Keratinocyte (primary cell): ENCODE measurements around the gene GALNT3. TPM values are rescaled to one million over a fixed set of nuclear protein-coding genes. Genes with fewer than 3 reads are reported as not detected.

Experiments used
- DNase-seq: peaks from one replicate; pipeline ENCODE4 v3.0.0-alpha.2; 2011; ENCODE audit warnings: low read depth, missing footprints, low spot score
- FAIRE-seq: peaks from 2 replicates; lab custom pipeline; 2011; peaks lifted over from hg19 to GRCh38; lab: Jason Lieb, UNC
- H2AFZ ChIP-seq: 2 replicates; pipeline ENCODE4 v1.6.0; 2012; ENCODE audit warnings: low read length, control low read depth, inconsistent platforms; ENCODE audit not compliant: control insufficient read depth
- H3K27ac ChIP-seq: 2 replicates; pipeline ENCODE4 v1.5.1; 2011; ENCODE audit warnings: low read length; ENCODE audit not compliant: control insufficient read depth, insufficient read depth
- H3K27me3 ChIP-seq: 3 replicates; pipeline ENCODE4 v1.6.0; 2011; ENCODE audit warnings: low read length; ENCODE audit not compliant: control insufficient read depth, insufficient read depth; ENCODE audit errors: extremely low read depth
- H3K36me3 ChIP-seq, 2 experiments: 2 replicates in 1 of 2; 3 replicates in 1 of 2; pipeline ENCODE4 v1.5.1; 2011; ENCODE audit warnings: low read length in 2 of 2, mild to moderate bottlenecking in 1 of 2; ENCODE audit not compliant: control insufficient read depth in 2 of 2, insufficient read depth in 2 of 2; ENCODE audit errors: extremely low read depth in 1 of 2
- H3K4me1 ChIP-seq: 3 replicates; pipeline ENCODE4 v1.5.1; 2011; ENCODE audit warnings: low read length; ENCODE audit not compliant: control insufficient read depth, insufficient read depth; ENCODE audit errors: extremely low read depth
- H3K4me2 ChIP-seq: 3 replicates; pipeline ENCODE4 v1.6.0; 2011; ENCODE audit warnings: low read depth, low read length; ENCODE audit not compliant: control insufficient read depth, insufficient read depth; ENCODE audit errors: extremely low read depth
- H3K4me3 ChIP-seq, 3 experiments: fragments of 200-600 bp in 1 of 3; sonication (generic) in 1 of 3; 2 replicates in 2 of 3; 3 replicates in 1 of 3; pipeline ENCODE4 v1.5.1; 2011 to 2016; ENCODE audit warnings: low read length in 3 of 3, mild to moderate bottlenecking in 3 of 3, control low read depth in 2 of 3, inconsistent platforms in 1 of 3, low read depth in 1 of 3, mixed read lengths in 1 of 3, mixed run types in 1 of 3, moderate library complexity in 1 of 3; ENCODE audit not compliant: control insufficient read depth in 2 of 3, insufficient read depth in 2 of 3; ENCODE audit errors: extremely low read depth in 1 of 3
- H3K79me2 ChIP-seq: 2 replicates; pipeline ENCODE4 v1.6.0; 2012; ENCODE audit warnings: low read length; ENCODE audit not compliant: control insufficient read depth, insufficient read depth
- H3K9ac ChIP-seq: 3 replicates; pipeline ENCODE4 v1.6.0; 2011; ENCODE audit warnings: low read length; ENCODE audit not compliant: control insufficient read depth, insufficient read depth; ENCODE audit errors: extremely low read depth
- H3K9me1 ChIP-seq: 3 replicates; pipeline ENCODE4 v1.6.0; 2011; ENCODE audit warnings: low read length; ENCODE audit not compliant: control insufficient read depth, insufficient read depth; ENCODE audit errors: extremely low read depth
- H3K9me3 ChIP-seq: 2 replicates; pipeline ENCODE4 v1.5.1; 2012; ENCODE audit warnings: low read depth, low read length; ENCODE audit not compliant: control insufficient read depth
- H4K20me1 ChIP-seq: 3 replicates; pipeline ENCODE4 v1.6.0; 2011; ENCODE audit warnings: low read length; ENCODE audit not compliant: control insufficient read depth, insufficient read depth; ENCODE audit errors: extremely low read depth
- EZH2 ChIP-seq: IDR thresholded peaks from one replicate; pipeline ENCODE4 v1.6.1; 2012; ENCODE audit warnings: inconsistent platforms, mild to moderate bottlenecking, low read length, moderate library complexity
- dilution Hi-C: fragments of 300-500 bp; cut with MboI; formaldehyde crosslinking; loops from one replicate; pipeline ENCODE4 v1.7.0; 2020; ENCODE audit warnings: low sequenced_read_pairs; ENCODE audit not compliant: extremely low pct_ligation_motif_present
- polyA plus RNA-seq, 5 experiments: library from polyadenylated mRNA; depleted of rRNA in 3 of 5; stranded (reverse) in 3 of 5; stranded (forward) in 1 of 5; unstranded in 1 of 5; fragments of >200 nt; gene quantifications; 1 replicate in 1 of 5; 2 replicates in 3 of 5; 3 replicates in 1 of 5; pipeline versions ENCODE4 v1.2.1 to v1.2.3, GENCODE V29; 2011 to 2012; ENCODE audit warnings: missing spikeins in 2 of 5, low read depth in 1 of 5, low replicate concordance in 1 of 5
- TF ChIP-seq, protein P1 (sequence below), 3 experiments: IDR thresholded peaks in 1 of 3; conservative IDR thresholded peaks in 1 of 3; optimal IDR thresholded peaks in 1 of 3; 2 replicates in 2 of 3; 3 replicates in 1 of 3; pipeline versions ENCODE3 to v1.5.1; 2011; ENCODE audit warnings: low read length in 3 of 3, mild to moderate bottlenecking in 3 of 3, moderate library complexity in 2 of 3, control low read depth in 1 of 3, inconsistent platforms in 1 of 3; ENCODE audit not compliant: insufficient read depth in 2 of 3; ENCODE audit errors: extremely low read depth in 1 of 3

Gene GALNT3
- polyA plus RNA-seq, 1 donor (not counting 4 experiments of a cell fraction or from before 2014, with no cell fraction given): 70.3 TPM

DNA sequence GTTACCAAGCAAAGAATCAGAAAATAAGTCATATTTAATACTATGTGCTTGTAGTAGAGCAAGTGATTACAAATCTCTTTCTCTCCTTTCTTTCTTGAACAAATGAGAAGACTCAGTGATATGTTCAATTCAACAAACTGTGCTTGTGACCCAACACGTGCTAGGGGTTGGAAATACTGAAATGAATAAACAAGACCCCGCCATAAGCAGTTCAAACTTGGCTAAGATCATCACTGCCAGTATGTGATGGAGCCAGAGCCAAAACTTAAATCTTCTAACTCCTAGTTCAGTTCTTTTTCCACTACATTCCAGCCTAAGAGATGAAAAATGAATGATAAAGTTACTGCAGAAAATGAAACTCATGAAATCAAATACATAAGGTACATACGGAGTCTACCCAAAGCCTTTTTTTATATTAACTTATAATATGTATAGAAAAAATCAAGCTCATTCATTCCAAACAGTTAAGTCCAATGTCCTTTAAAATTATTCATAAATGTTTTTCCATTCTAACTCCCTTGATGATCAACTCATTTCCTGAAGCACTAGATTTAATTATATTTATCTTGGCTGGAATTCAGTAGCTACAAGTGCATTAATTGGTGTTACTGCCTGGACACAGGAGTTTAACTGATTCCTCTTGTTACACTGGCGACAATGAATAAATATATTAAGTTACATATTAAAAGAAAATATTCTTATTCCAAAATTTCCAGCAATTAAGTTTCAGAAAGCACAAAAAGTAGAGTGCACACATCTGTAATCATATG is 36.0 kb downstream of the GALNT3 start:
- no peak for FAIRE-seq

GRCh38 chr2:165746501-165746900 is 47.5 kb downstream of the GALNT3 start:
- no peak for DNase-seq
- Histone ChIP-seq H3K4me3 (no peak overlapping the region), H3K27me3 (no peaks in the 10 kb centered on the region), H3K4me2 (no peak overlapping the region), H3K9ac (no peak overlapping the region), H3K27ac (no peak overlapping the region), H3K79me2 (no peaks in the 10 kb centered on the region), H3K4me1 (no peaks in the 10 kb centered on the region), H3K9me1 (no peaks in the 10 kb centered on the region), H3K9me3 (no peaks in the 10 kb centered on the region), H3K36me3 (peaks cover 6 to 17% of the 10 kb centered on the region in 2 experiments), H2AFZ (no peak overlapping the region), H4K20me1 (no peaks in the 10 kb centered on the region)
- no peak for FAIRE-seq
- dilution Hi-C loops: no loop called here
- no peak for TF ChIP-seq EZH2
- TF ChIP-seq, protein P1, sequence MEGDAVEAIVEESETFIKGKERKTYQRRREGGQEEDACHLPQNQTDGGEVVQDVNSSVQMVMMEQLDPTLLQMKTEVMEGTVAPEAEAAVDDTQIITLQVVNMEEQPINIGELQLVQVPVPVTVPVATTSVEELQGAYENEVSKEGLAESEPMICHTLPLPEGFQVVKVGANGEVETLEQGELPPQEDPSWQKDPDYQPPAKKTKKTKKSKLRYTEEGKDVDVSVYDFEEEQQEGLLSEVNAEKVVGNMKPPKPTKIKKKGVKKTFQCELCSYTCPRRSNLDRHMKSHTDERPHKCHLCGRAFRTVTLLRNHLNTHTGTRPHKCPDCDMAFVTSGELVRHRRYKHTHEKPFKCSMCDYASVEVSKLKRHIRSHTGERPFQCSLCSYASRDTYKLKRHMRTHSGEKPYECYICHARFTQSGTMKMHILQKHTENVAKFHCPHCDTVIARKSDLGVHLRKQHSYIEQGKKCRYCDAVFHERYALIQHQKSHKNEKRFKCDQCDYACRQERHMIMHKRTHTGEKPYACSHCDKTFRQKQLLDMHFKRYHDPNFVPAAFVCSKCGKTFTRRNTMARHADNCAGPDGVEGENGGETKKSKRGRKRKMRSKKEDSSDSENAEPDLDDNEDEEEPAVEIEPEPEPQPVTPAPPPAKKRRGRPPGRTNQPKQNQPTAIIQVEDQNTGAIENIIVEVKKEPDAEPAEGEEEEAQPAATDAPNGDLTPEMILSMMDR (optimal IDR thresholded peaks at IDR 0.05 in 1 of 3, IDR thresholded peaks at IDR 0.05 in 1 of 3, conservative IDR thresholded peaks at IDR 0.05 in 1 of 3; ENCODE audit: extremely low read depth in 1 of 3, insufficient read depth in 2 of 3, low read length in 3 of 3): no peak

More for the DNA sequence above, 36.0 kb downstream of the GALNT3 start:
- H3K36me3 ChIP-seq: peaks cover 12 to 14% of the 10 kb centered on the region in 2 experiments
- DNase-seq: no peak
- H3K9ac ChIP-seq: no peak overlapping the region
- H3K9me3 ChIP-seq: no peaks in the 10 kb centered on the region
- H3K9me1 ChIP-seq: no peaks in the 10 kb centered on the region
- no peaks in the 10 kb centered on the region for H4K20me1 ChIP-seq
- dilution Hi-C loops: no loop called here
- no peaks in the 10 kb centered on the region for H3K4me1 ChIP-seq
- TF ChIP-seq, protein P1 (optimal IDR thresholded peaks at IDR 0.05 in 1 of 3, IDR thresholded peaks at IDR 0.05 in 1 of 3, conservative IDR thresholded peaks at IDR 0.05 in 1 of 3; ENCODE audit: extremely low read depth in 1 of 3, insufficient read depth in 2 of 3, low read length in 3 of 3): no peak
- TF ChIP-seq EZH2: no peak
- no peak overlapping the region for H3K4me3 ChIP-seq
- H3K4me2 ChIP-seq: no peak overlapping the region
- no peak overlapping the region for H3K27ac ChIP-seq
- no peak overlapping the region for H2AFZ ChIP-seq
- H3K27me3 ChIP-seq: no peaks in the 10 kb centered on the region
- no peaks in the 10 kb centered on the region for H3K79me2 ChIP-seq
